Fibroblast of lung (primary cell): ENCODE measurements around the gene NMT1. TPM values are rescaled to one million over a fixed set of nuclear protein-coding genes. Genes with fewer than 3 reads are reported as not detected.

Experiments
- DNase-seq, 2 donors: peaks; one replicate each; pipeline versions ENCODE4 v3.0.0 to v3.0.0-alpha.2; 2010; ENCODE audit warnings: low read depth in 2 of 2
- H2AFZ ChIP-seq: 2 replicates; pipeline ENCODE4 v1.5.1; 2012; ENCODE audit warnings: low read length, control low read depth, inconsistent platforms
- H3K27ac ChIP-seq: 2 replicates; pipeline ENCODE4 v1.5.1; 2011; ENCODE audit warnings: low read length, control low read depth; ENCODE audit not compliant: insufficient read depth
- H3K27me3 ChIP-seq: 2 replicates; pipeline ENCODE4 v1.5.1; 2011; ENCODE audit warnings: mild to moderate bottlenecking, low read length; ENCODE audit not compliant: control insufficient read depth, insufficient read depth
- H3K36me3 ChIP-seq: 2 replicates; pipeline ENCODE4 v1.5.1; 2011; ENCODE audit warnings: low read length; ENCODE audit not compliant: control insufficient read depth, insufficient read depth
- H3K4me1 ChIP-seq: 2 replicates; pipeline ENCODE4 v1.5.1; 2011; ENCODE audit warnings: low read length; ENCODE audit not compliant: control insufficient read depth, insufficient read depth; ENCODE audit errors: extremely low read depth
- H3K4me2 ChIP-seq: 2 replicates; pipeline ENCODE4 v1.5.1; 2011; ENCODE audit warnings: low read length, control low read depth; ENCODE audit not compliant: insufficient read depth; ENCODE audit errors: extremely low read depth
- H3K4me3 ChIP-seq, 4 experiments: fragments of 200-600 bp in 1 of 4; sonication (generic) in 1 of 4; replicated peaks in 1 of 4; 2 replicates each; pipeline ENCODE4 v1.5.1; 2011 to 2016; ENCODE audit warnings: low read length in 4 of 4, low read depth in 3 of 4, mild to moderate bottlenecking in 3 of 4, control low read depth in 2 of 4, inconsistent platforms in 1 of 4, mixed read lengths in 1 of 4; ENCODE audit not compliant: insufficient read depth in 1 of 4; ENCODE audit errors: control extremely low read depth in 1 of 4
- H3K79me2 ChIP-seq: 2 replicates; pipeline ENCODE4 v1.5.1; 2012; ENCODE audit warnings: mild to moderate bottlenecking, low read length, inconsistent platforms; ENCODE audit not compliant: control insufficient read depth, insufficient read depth
- H3K9ac ChIP-seq: 2 replicates; pipeline ENCODE4 v1.5.1; 2011; ENCODE audit warnings: mild to moderate bottlenecking, low read length, control low read depth; ENCODE audit not compliant: insufficient read depth
- H3K9me3 ChIP-seq: 2 replicates; pipeline ENCODE4 v1.5.1; 2012; ENCODE audit warnings: low read depth, low read length; ENCODE audit not compliant: control insufficient read depth, insufficient read depth
- H4K20me1 ChIP-seq: 2 replicates; pipeline ENCODE4 v1.5.1; 2011; ENCODE audit warnings: low read length; ENCODE audit not compliant: control insufficient read depth, insufficient read depth; ENCODE audit errors: extremely low read depth
- EZH2 ChIP-seq: IDR thresholded peaks from 2 replicates; pipeline ENCODE4 v1.5.1; 2012; ENCODE audit warnings: low read length, control low read depth, mild to moderate bottlenecking; ENCODE audit errors: missing control alignments
- polyA plus RNA-seq, 2 donors: library from polyadenylated mRNA; depleted of rRNA in 1 of 2; stranded (reverse) in 1 of 2; unstranded in 1 of 2; fragments of >200 nt; gene quantifications; 2 replicates each; pipeline ENCODE4 v1.2.1, GENCODE V29; 2011 to 2012; ENCODE audit warnings: missing spikeins in 1 of 2
- total RNA-seq: library from RNA; depleted of rRNA; stranded (reverse); fragments of >200 nt; gene quantifications from 2 replicates; pipeline ENCODE4 v1.2.1, GENCODE V29; 2014
- TF ChIP-seq, protein P1 (sequence below), 2 donors: IDR thresholded peaks in 1 of 2; conservative IDR thresholded peaks in 1 of 2; 1 replicate in 1 of 2; 2 replicates in 1 of 2; pipeline ENCODE4 v1.5.1; 2011 to 2012; ENCODE audit warnings: low read length in 2 of 2, control low read depth in 1 of 2, inconsistent platforms in 1 of 2, low read depth in 1 of 2, mild to moderate bottlenecking in 1 of 2

Gene NMT1
- total and polyA plus RNA-seq, 2 donors (not counting 1 experiment from before 2014, with no cell fraction given): 46.2 to 124 TPM

GRCh38 chr17:45070809-45071208 lies 9.7 kb downstream of the NMT1 start:
- H3K4me1 ChIP-seq: no peaks in the 10 kb centered on the region
- H3K9me3 ChIP-seq: no peaks in the 10 kb centered on the region
- peaks cover 68% of the 10 kb centered on the region for H3K79me2 ChIP-seq
- H3K4me2 ChIP-seq: no peak overlapping the region
- H3K27me3 ChIP-seq: no peaks in the 10 kb centered on the region
- H3K27ac ChIP-seq: no peak overlapping the region
- TF ChIP-seq, protein P1, sequence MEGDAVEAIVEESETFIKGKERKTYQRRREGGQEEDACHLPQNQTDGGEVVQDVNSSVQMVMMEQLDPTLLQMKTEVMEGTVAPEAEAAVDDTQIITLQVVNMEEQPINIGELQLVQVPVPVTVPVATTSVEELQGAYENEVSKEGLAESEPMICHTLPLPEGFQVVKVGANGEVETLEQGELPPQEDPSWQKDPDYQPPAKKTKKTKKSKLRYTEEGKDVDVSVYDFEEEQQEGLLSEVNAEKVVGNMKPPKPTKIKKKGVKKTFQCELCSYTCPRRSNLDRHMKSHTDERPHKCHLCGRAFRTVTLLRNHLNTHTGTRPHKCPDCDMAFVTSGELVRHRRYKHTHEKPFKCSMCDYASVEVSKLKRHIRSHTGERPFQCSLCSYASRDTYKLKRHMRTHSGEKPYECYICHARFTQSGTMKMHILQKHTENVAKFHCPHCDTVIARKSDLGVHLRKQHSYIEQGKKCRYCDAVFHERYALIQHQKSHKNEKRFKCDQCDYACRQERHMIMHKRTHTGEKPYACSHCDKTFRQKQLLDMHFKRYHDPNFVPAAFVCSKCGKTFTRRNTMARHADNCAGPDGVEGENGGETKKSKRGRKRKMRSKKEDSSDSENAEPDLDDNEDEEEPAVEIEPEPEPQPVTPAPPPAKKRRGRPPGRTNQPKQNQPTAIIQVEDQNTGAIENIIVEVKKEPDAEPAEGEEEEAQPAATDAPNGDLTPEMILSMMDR (conservative IDR thresholded peaks at IDR 0.05 in 1 of 2, IDR thresholded peaks at IDR 0.05 in 1 of 2; ENCODE audit: low read depth in 1 of 2, low read length in 2 of 2): no peak
- no peak for TF ChIP-seq EZH2
- H3K4me3 ChIP-seq: no peak overlapping the region
- no peak overlapping the region for H3K9ac ChIP-seq
- no peaks in the 10 kb centered on the region for H4K20me1 ChIP-seq
- peaks cover 2% of the 10 kb centered on the region for H3K36me3 ChIP-seq
- DNase-seq: no peak
- H2AFZ ChIP-seq: no peak overlapping the region

GRCh38 chr17:45073414-45074070 lies 12.4 kb downstream of the NMT1 start:
- no peak for TF ChIP-seq EZH2
- TF ChIP-seq, protein P1 (conservative IDR thresholded peaks at IDR 0.05 in 1 of 2, IDR thresholded peaks at IDR 0.05 in 1 of 2; ENCODE audit: low read depth in 1 of 2, low read length in 2 of 2): no peak
- no peak overlapping the region for H3K4me3 ChIP-seq
- peaks cover 66% of the 10 kb centered on the region for H3K79me2 ChIP-seq
- DNase-seq: peak; percentile 76 to 98
- H3K27ac ChIP-seq: peak overlapping the region; percentile 44
- H4K20me1 ChIP-seq: no peaks in the 10 kb centered on the region
- H3K9ac ChIP-seq: no peak overlapping the region
- H3K27me3 ChIP-seq: no peaks in the 10 kb centered on the region
- peaks cover 3% of the 10 kb centered on the region for H3K36me3 ChIP-seq
- H2AFZ ChIP-seq: no peak overlapping the region
- H3K4me2 ChIP-seq: peak overlapping the region; percentile 36
- H3K9me3 ChIP-seq: no peaks in the 10 kb centered on the region
- H3K4me1 ChIP-seq: no peaks in the 10 kb centered on the region

DNA sequence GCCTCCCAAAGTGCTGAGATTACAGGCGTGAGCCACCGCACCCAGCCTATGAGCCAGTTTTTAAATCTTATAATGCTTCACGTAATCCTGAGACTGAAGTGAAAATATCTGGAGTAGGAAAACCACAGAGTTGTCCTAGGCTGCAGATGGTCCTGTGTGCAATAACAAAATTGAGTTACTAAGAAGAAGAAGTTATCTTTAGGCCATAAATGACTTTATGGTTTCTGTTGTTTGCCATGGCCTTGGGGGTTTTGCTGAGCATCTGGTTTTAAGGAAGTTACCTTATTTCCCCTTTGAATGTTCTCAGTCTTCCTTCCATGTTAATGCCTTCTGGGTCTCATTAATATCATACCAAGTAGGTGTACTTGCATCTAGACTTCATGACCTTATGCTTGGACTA lies 16.5 kb downstream of the NMT1 start:
- no peak for TF ChIP-seq EZH2
- TF ChIP-seq, protein P1 (conservative IDR thresholded peaks at IDR 0.05 in 1 of 2, IDR thresholded peaks at IDR 0.05 in 1 of 2; ENCODE audit: low read depth in 1 of 2, low read length in 2 of 2): no peak
- Histone ChIP-seq H3K36me3 (peaks cover 11% of the 10 kb centered on the region), H3K9me3 (no peaks in the 10 kb centered on the region), H4K20me1 (no peaks in the 10 kb centered on the region), H3K27me3 (no peaks in the 10 kb centered on the region), H3K9ac (no peak overlapping the region), H2AFZ (no peak overlapping the region), H3K4me1 (no peaks in the 10 kb centered on the region), H3K79me2 (peaks cover 52% of the 10 kb centered on the region), H3K27ac (no peak overlapping the region), H3K4me3 (no peak overlapping the region), H3K4me2 (no peak overlapping the region)
- no peak for DNase-seq
